Spinal cord (tissue), 10 donors: ENCODE measurements around the gene GALT. TPM values are rescaled to one million over a fixed set of nuclear protein-coding genes. Genes with fewer than 3 reads are reported as not detected.
"Not testable (repeated sequence)": the region's sequence is repeated elsewhere in the genome, so short reads cannot be mapped to it uniquely, and the experiment has no call there.

Source experiments
- DNase-seq, 6 donors: peaks; one replicate each; pipeline versions ENCODE4 v3.0.0 to v3.0.0-alpha.2; 2013 to 2015; ENCODE audit warnings: low spot score in 6 of 6, low read depth in 4 of 6
- H3K27ac ChIP-seq: one replicate; pipeline ENCODE4 v1.5.1; 2013; ENCODE audit warnings: low read depth, low read length, control low read depth
- H3K27me3 ChIP-seq: one replicate; pipeline ENCODE4 v1.6.1; 2013; ENCODE audit warnings: low read length; ENCODE audit not compliant: control insufficient read depth, insufficient read depth
- H3K36me3 ChIP-seq: one replicate; pipeline ENCODE4 v1.6.1; 2013; ENCODE audit warnings: low read length; ENCODE audit not compliant: control insufficient read depth, insufficient read depth
- H3K4me1 ChIP-seq: one replicate; pipeline ENCODE4 v1.6.1; 2013; ENCODE audit warnings: low read length; ENCODE audit not compliant: control insufficient read depth, insufficient read depth
- H3K4me3 ChIP-seq: one replicate; pipeline ENCODE4 v1.5.1; 2013; ENCODE audit warnings: low read depth, low read length, control low read depth
- H3K9me3 ChIP-seq: one replicate; pipeline ENCODE4 v1.6.1; 2013; ENCODE audit warnings: low read length; ENCODE audit not compliant: control insufficient read depth, insufficient read depth
- WGBS: methylation state at CpG from one replicate; pipeline ENCODE4 v1.1.5; 2013; ENCODE audit warnings: missing lambda C conversion rate; ENCODE audit not compliant: insufficient coverage; 5-methylcytosine and 5-hydroxymethylcytosine counted together
- polyA plus RNA-seq, 2 donors: library from polyadenylated mRNA; unstranded; fragments of 120-200 nt; gene quantifications; one replicate each; pipeline ENCODE4 v1.2.1, GENCODE V29; 2013; ENCODE audit not compliant: insufficient read length in 2 of 2
- total RNA-seq, 2 donors: library from RNA; depleted of rRNA in 1 of 2; stranded (reverse); fragments of 120-200 nt in 1 of 2; fragments of >200 nt in 1 of 2; gene quantifications; one replicate each; pipeline versions ENCODE4 v1.2.3 to v1.2.4, GENCODE V29; 2013 to 2014
- donor health status: healthy.

The GALT gene
- total and polyA plus RNA-seq, 4 donors, result 31.3 to 73.4 (median 62.4) TPM

DNA sequence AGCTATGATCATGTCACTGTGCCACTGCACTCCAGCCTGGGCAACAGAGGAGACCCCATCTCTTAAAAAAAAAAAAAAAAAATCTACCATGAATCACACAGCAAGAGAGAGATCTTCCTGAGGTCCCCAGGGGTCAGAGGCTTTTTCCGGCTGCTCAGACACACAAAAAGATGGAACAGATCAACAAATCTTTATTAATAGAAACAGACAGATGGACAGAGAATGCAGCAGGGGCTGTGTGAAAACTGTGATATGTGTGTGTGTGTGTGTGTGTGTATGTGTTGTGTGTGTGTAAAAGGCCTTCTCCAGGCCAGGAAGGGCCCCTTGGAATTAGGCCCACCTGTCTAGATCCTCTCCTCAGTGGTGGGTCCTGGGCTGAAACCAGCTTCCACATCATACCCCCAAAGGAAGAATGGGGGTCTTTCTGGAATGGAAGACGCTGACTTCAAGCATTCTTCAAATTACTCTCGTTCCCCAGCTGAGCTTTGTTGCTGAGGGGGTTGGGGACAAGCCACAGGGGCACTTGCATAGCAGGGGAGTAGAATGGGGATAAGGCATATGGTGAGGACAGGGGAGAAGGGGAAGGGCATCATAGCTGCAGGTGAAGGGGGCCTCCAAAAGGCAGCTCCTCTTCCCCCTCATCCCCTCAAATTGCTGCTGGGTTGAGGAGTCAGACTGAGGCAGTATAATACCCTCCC is 11.8 kb upstream of the GALT start:
- peaks cover 42% of the 10 kb centered on the region for H3K4me1 ChIP-seq
- H3K27ac ChIP-seq, result no peak overlapping the region
- peaks cover 15% of the 10 kb centered on the region for H3K36me3 ChIP-seq
- no peaks in the 10 kb centered on the region for H3K9me3 ChIP-seq
- WGBS, result no CpG with 5 or more reads among the region's 3 CpGs
- H3K4me3 ChIP-seq, result no peak overlapping the region
- no peak for DNase-seq
- H3K27me3 ChIP-seq, result peaks cover 16% of the 10 kb centered on the region

DNA sequence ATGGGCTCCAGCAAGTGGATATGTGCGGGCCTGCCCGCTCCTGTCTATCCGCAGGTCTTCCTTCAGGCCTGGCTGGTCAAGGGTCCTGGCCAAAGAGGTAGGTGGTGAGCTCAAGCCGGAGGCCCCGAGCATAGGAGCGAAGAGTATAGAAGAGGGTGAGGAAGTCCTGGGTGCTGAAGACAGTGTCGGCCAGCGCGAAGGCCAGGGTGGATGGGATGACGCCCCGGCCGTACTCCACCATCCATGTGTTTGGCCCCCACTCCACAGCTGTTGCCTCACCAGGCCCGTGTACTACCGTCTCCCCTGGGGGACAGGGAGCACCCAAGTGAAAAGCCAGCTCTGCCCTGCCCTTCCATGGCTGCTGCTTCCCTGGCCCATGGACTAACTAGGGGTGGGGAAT is 10.9 kb upstream of the GALT start:
- 97% methylated on average over 14 of the region's 14 CpGs for WGBS
- Histone ChIP-seq H3K4me3 (no peak overlapping the region), H3K4me1 (peaks cover 40% of the 10 kb centered on the region), H3K27me3 (peaks cover 7% of the 10 kb centered on the region), H3K27ac (no peak overlapping the region), H3K9me3 (no peaks in the 10 kb centered on the region), H3K36me3 (peaks cover 15% of the 10 kb centered on the region)
- DNase-seq, result no peak

- Histone ChIP-seq H3K4me3 (peak overlapping the region; percentile 67), H3K27me3 (no peaks in the 10 kb centered on the region), H3K27ac (peak overlapping the region; percentile 87), H3K36me3 (peaks cover 15% of the 10 kb centered on the region), H3K4me1 (peaks cover 34% of the 10 kb centered on the region), H3K9me3 (no peaks in the 10 kb centered on the region)
- DNase-seq, result no peak
- 3% methylated on average over 22 of the region's 23 CpGs for WGBS
Measured at GRCh38 chr9:34636791-34637355, 9.6 kb upstream of the GALT start.

DNA sequence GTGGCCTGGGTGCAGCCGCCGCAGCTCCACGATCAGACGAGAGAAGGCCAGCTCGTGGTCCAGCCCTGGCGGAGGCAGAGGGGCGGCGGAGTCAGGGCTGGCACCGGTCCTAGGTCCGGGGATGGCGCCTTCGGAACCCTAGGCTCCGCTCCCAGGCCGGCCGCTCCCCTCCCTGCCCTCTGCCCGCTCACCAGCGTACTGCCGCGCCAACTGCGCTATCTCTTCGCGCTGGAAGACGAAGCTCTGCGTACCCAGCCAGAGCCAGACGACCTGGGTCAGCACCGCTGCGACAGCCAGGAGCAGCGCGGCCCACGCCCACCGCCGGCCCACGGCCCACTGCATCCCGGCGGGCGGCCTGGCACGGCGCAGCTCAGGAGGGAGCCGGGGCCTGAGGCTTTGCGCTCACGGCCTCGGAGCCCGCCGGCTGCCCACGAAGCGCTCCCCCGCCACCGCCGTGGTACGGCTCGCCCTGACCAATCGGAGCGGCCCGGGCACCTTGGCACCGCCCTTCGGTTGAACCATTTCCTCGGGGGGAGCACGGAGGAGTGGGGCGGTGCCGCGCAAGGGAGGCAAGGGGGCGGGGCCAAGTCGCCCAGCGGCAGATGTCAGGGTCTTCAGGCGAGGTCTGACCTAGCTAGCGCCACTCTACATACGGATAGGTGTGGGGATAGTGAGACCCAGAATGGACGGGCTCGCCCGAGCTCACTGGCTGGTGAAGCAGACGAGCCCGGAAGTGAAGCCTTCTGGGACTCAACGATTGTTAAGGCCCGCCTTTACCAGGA is 8.9 kb upstream of the GALT start, which contains the start of gene SIGMAR1:
SIGMAR1 (minus strand) TSS at position 432 of the 782 bp plus-strand sequence; CDS start at position 342, 90 bp downstream.
- Histone ChIP-seq H3K36me3 (peaks cover 15% of the 10 kb centered on the region), H3K9me3 (no peaks in the 10 kb centered on the region), H3K27me3 (no peaks in the 10 kb centered on the region), H3K27ac (peak within 1 kb of the TSS; percentile 87), H3K4me3 (peak within 1 kb of the TSS; percentile 67), H3K4me1 (peaks cover 34% of the 10 kb centered on the region)
- peak in 5 of 6 donors; percentile 89 to 98 (median 94) for DNase-seq
- WGBS, result under 1% methylated on average over 74 of the region's 74 CpGs

DNA sequence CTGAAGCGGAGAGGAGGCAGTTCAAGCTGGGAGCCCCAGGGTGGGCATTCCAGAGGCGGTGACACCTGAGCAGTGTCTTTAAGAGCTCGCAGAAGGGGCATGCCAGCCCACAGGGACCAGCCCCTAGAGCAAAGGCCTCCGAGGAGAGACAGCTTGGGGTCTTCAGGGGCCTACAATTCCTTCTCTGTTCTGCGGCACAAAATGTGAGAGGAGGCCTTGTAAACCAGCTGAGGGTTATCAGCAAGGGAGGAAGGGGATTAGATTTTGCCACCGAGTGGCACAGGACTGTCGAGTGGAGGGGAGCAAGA is 8.4 kb upstream of the GALT start:
- Histone ChIP-seq H3K9me3 (no peaks in the 10 kb centered on the region), H3K27ac (peak overlapping the region; percentile 87), H3K27me3 (no peaks in the 10 kb centered on the region), H3K4me1 (peaks cover 34% of the 10 kb centered on the region), H3K4me3 (peak overlapping the region; percentile 67), H3K36me3 (peaks cover 15% of the 10 kb centered on the region)
- DNase-seq, result no peak
- WGBS, result 2% methylated on average over 7 of the region's 7 CpGs

DNA sequence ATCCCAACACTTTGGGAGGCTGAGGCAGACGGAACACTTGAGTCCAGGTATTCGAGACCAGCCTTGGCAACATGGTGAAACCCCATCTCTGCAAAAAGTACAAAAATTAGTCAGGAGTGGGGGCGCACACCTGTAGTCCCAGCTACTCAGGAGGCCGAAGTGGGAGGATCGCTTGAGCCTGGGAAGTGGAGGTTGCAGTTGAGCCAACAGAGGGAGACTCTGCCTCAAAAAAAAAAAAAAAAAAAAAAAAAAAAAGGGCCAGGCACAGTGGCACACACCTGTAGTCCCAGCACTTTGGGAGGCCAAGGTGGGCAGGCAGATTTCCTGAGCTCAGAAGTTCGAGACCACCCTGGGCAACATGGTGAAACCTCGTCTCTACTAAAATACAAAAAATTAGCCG is 7.2 kb upstream of the GALT start:
- H3K36me3 ChIP-seq, result peaks cover 15% of the 10 kb centered on the region
- H3K9me3 ChIP-seq, H3K27me3 ChIP-seq, H3K27ac ChIP-seq, DNase-seq, H3K4me3 ChIP-seq: not testable (repeated sequence)
- WGBS, result 100% methylated on average over 3 of the region's 8 CpGs
- peaks cover 34% of the 10 kb centered on the region for H3K4me1 ChIP-seq

GRCh38 chr9:34642679-34643078 is 3.8 kb upstream of the GALT start:
- Histone ChIP-seq H3K27me3 (no peaks in the 10 kb centered on the region), H3K27ac (peak overlapping the region; percentile 67), H3K9me3 (no peaks in the 10 kb centered on the region), H3K4me1 (peaks cover 27% of the 10 kb centered on the region), H3K4me3 (no peak overlapping the region), H3K36me3 (peaks cover 5% of the 10 kb centered on the region)
- WGBS, result no CpG with 5 or more reads among the region's 1 CpG
- no peak for DNase-seq

GRCh38 chr9:34644766-34645314 is 1.6 kb upstream of the GALT start:
- Histone ChIP-seq H3K27me3 (no peaks in the 10 kb centered on the region), H3K4me1 (peaks cover 29% of the 10 kb centered on the region), H3K27ac (no peak overlapping the region), H3K4me3 (no peak overlapping the region), H3K36me3 (peaks cover 26% of the 10 kb centered on the region), H3K9me3 (no peaks in the 10 kb centered on the region)
- DNase-seq, result no peak

GRCh38 chr9:34647084-34647403 is 569 bp downstream of the GALT start:
- no peak for DNase-seq
- Histone ChIP-seq H3K27ac (peak overlapping the region; percentile 90), H3K4me3 (peak overlapping the region; percentile 90), H3K27me3 (no peaks in the 10 kb centered on the region), H3K9me3 (no peaks in the 10 kb centered on the region), H3K4me1 (peaks cover 50% of the 10 kb centered on the region), H3K36me3 (peaks cover 35% of the 10 kb centered on the region)
- 6% methylated on average over 7 of the region's 8 CpGs for WGBS
